CD14-positive monocyte (primary cell): ENCODE results near the gene SLIT2. TPM values are rescaled to one million over a fixed set of nuclear protein-coding genes. Genes with fewer than 3 reads are reported as not detected.

Source experiments
- DNase-seq, 3 donors: peaks; one replicate each; pipeline ENCODE4 v3.0.0-alpha.2; 2011 to 2022
- H2AFZ ChIP-seq: 2 replicates; pipeline ENCODE4 v1.6.0; 2012; ENCODE audit warnings: mild to moderate bottlenecking, low read depth, low read length, inconsistent platforms; ENCODE audit not compliant: insufficient read depth, poor library complexity, severe bottlenecking
- H3K27ac ChIP-seq, 2 donors: 1 replicate in 1 of 2; 2 replicates in 1 of 2; pipeline ENCODE4 v1.5.1; 2012 to 2013; ENCODE audit warnings: low read length in 2 of 2, control low read depth in 1 of 2, inconsistent platforms in 1 of 2, low read depth in 1 of 2, mild to moderate bottlenecking in 1 of 2
- H3K27me3 ChIP-seq, 2 donors: one replicate each; pipeline versions ENCODE4 v1.6.0 to v1.6.1; 2011 to 2013; ENCODE audit warnings: low read length in 2 of 2; ENCODE audit not compliant: control insufficient read depth in 2 of 2, insufficient read depth in 2 of 2
- H3K36me3 ChIP-seq, 2 donors: replicated peaks in 1 of 2; 1 replicate in 1 of 2; 2 replicates in 1 of 2; pipeline versions ENCODE4 v1.5.1 to v1.6.1; 2012 to 2013; ENCODE audit warnings: low read length in 2 of 2, control low read depth in 1 of 2, inconsistent platforms in 1 of 2, mild to moderate bottlenecking in 1 of 2; ENCODE audit not compliant: insufficient read depth in 2 of 2, control insufficient read depth in 1 of 2
- H3K4me1 ChIP-seq, 2 donors: 1 replicate in 1 of 2; 2 replicates in 1 of 2; pipeline versions ENCODE4 v1.5.1 to v1.6.1; 2012 to 2013; ENCODE audit warnings: low read length in 2 of 2, control low read depth in 1 of 2, inconsistent platforms in 1 of 2, mild to moderate bottlenecking in 1 of 2, moderate library complexity in 1 of 2; ENCODE audit not compliant: insufficient read depth in 2 of 2, control insufficient read depth in 1 of 2
- H3K4me2 ChIP-seq: replicated peaks from 2 replicates; pipeline ENCODE3; 2012; ENCODE audit warnings: low read length, moderate library complexity, mild to moderate bottlenecking; ENCODE audit not compliant: poor library complexity, severe bottlenecking; ENCODE audit errors: extremely low read depth
- H3K4me3 ChIP-seq, 3 experiments: fragments of 200-600 bp in 1 of 3; sonication (generic) in 1 of 3; replicated peaks in 1 of 3; 1 replicate in 2 of 3; 2 replicates in 1 of 3; pipeline ENCODE4 v1.5.1; 2011 to 2013; ENCODE audit warnings: low read length in 3 of 3, mild to moderate bottlenecking in 3 of 3, control low read depth in 2 of 3, low read depth in 2 of 3, inconsistent platforms in 1 of 3, moderate library complexity in 1 of 3
- H3K79me2 ChIP-seq: 2 replicates; pipeline ENCODE4 v1.6.0; 2012; ENCODE audit warnings: mild to moderate bottlenecking, control low read depth, inconsistent platforms, low read length, moderate library complexity; ENCODE audit not compliant: insufficient read depth
- H3K9ac ChIP-seq: 2 replicates; pipeline ENCODE4 v1.6.0; 2017; ENCODE audit warnings: low read length, mild to moderate bottlenecking; ENCODE audit not compliant: insufficient read depth, poor library complexity, severe bottlenecking
- H3K9me3 ChIP-seq, 2 donors: replicated peaks in 1 of 2; 1 replicate in 1 of 2; 2 replicates in 1 of 2; pipeline versions ENCODE4 v1.5.1 to v1.6.1; 2012 to 2013; ENCODE audit warnings: low read length in 2 of 2, control low read depth in 1 of 2; ENCODE audit not compliant: control insufficient read depth in 1 of 2, insufficient read depth in 1 of 2
- H4K20me1 ChIP-seq: 2 replicates; pipeline ENCODE4 v1.6.0; 2012; ENCODE audit warnings: mild to moderate bottlenecking, low read length, control low read depth, moderate library complexity; ENCODE audit not compliant: insufficient read depth
- H3K27ac Mint-ChIP-seq, 7 donors: one replicate each; pipeline ENCODE4 v1.8.0; 2020; ENCODE audit warnings: mild to moderate bottlenecking in 7 of 7, mixed read lengths in 7 of 7, moderate library complexity in 6 of 7, inconsistent platforms in 2 of 7
- H3K27me3 Mint-ChIP-seq, 3 donors: one replicate each; pipeline ENCODE4 v1.8.0; 2021 to 2022; ENCODE audit warnings: low read depth in 3 of 3, mild to moderate bottlenecking in 3 of 3, mixed read lengths in 3 of 3, moderate library complexity in 3 of 3, inconsistent platforms in 1 of 3
- H3K36me3 Mint-ChIP-seq, 2 donors: one replicate each; pipeline ENCODE4 v1.8.0; 2020; ENCODE audit warnings: mixed read lengths in 2 of 2, inconsistent platforms in 1 of 2, mild to moderate bottlenecking in 1 of 2
- H3K4me1 Mint-ChIP-seq: one replicate; pipeline ENCODE4 v1.8.0; 2020; ENCODE audit warnings: mild to moderate bottlenecking, mixed read lengths
- H3K4me3 Mint-ChIP-seq, 2 donors: one replicate each; pipeline ENCODE4 v1.8.0; 2020; ENCODE audit warnings: mild to moderate bottlenecking in 2 of 2, mixed read lengths in 2 of 2, moderate library complexity in 1 of 2
- H3K9me3 Mint-ChIP-seq, 7 donors: one replicate each; pipeline ENCODE4 v1.8.0; 2020 to 2022; ENCODE audit warnings: mixed read lengths in 7 of 7, mild to moderate bottlenecking in 6 of 7, moderate library complexity in 6 of 7, inconsistent platforms in 2 of 7
- WGBS: methylation state at CpG from one replicate; pipeline ENCODE4 v1.1.5; 2013; ENCODE audit warnings: missing lambda C conversion rate; ENCODE audit not compliant: insufficient coverage; 5-methylcytosine and 5-hydroxymethylcytosine counted together
- intact Hi-C, 2 donors: fragments of 100-400 bp; cut with micrococcal nuclease; formaldehyde crosslinking; loops; one replicate each; pipeline versions ENCODE4 v1.15.0 to v1.15.1; 2023
- polyA plus RNA-seq, 3 donors: library from polyadenylated mRNA; depleted of rRNA in 1 of 3; unstranded in 2 of 3; stranded (reverse) in 1 of 3; fragments of 300-500 nt in 2 of 3; fragments of >200 nt in 1 of 3; fragmentation: Illumina TruSeq in 2 of 3; gene quantifications; 1 replicate in 2 of 3; 2 replicates in 1 of 3; pipeline ENCODE4 v1.2.3, GENCODE V29; 2012 to 2021
- TF ChIP-seq, protein P1 (sequence below): fragments of 200-600 bp; IDR thresholded peaks from one replicate; pipeline ENCODE4 v1.8.0; 2022; ENCODE audit warnings: antibody characterized with exemption, mild to moderate bottlenecking

The SLIT2 gene
- polyA plus RNA-seq, 3 donors, result 0.08 TPM; not detected in 2

DNA sequence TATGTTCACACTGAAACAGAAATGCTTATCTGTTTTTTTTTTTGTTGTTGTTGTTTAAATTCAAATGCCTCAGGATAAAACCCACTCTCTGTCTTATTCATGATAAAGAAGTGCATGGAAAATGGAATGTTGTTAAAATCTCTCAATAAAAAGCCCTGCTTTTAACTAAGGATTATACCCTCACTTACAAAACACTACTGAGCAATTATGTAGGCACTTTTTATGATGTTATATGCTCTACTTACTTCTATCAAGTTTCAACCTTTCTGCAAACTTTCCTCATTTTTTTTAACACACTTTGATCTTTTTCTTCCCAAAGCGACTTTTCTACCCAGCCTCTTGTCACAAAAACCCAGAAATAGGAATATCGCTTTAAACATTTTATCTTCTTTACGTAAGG is 26.5 kb downstream of the SLIT2 start:
- TF ChIP-seq, protein P1, sequence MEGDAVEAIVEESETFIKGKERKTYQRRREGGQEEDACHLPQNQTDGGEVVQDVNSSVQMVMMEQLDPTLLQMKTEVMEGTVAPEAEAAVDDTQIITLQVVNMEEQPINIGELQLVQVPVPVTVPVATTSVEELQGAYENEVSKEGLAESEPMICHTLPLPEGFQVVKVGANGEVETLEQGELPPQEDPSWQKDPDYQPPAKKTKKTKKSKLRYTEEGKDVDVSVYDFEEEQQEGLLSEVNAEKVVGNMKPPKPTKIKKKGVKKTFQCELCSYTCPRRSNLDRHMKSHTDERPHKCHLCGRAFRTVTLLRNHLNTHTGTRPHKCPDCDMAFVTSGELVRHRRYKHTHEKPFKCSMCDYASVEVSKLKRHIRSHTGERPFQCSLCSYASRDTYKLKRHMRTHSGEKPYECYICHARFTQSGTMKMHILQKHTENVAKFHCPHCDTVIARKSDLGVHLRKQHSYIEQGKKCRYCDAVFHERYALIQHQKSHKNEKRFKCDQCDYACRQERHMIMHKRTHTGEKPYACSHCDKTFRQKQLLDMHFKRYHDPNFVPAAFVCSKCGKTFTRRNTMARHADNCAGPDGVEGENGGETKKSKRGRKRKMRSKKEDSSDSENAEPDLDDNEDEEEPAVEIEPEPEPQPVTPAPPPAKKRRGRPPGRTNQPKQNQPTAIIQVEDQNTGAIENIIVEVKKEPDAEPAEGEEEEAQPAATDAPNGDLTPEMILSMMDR, result no peak

DNA sequence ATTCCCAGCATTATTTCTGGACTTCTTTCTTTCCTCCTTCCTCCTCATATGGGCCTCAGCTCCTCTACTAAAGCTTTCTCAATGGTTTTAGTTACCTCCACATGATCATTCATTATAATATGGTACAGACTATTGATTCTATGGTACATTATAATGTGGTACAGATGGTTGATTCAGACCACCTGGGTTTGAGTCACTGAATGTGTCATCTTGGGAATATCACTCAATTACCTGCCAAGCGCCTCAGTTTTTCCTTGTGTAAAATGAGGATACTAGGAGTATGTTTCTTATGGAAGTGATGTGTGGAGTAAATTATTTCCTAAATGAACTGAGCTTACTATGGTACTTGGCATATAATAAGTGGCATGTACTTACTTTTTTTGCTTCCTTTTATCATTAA is 27.7 kb downstream of the SLIT2 start:
- Histone ChIP-seq H4K20me1 (no peaks in the 10 kb centered on the region), H3K27me3 (no peaks in the 10 kb centered on the region), H2AFZ (no peak overlapping the region)

More for the DNA sequence above, 26.5 kb downstream of the SLIT2 start:
- no peak overlapping the region for H3K27ac ChIP-seq
- no peaks in the 10 kb centered on the region for H3K79me2 ChIP-seq
- H4K20me1 ChIP-seq, result no peaks in the 10 kb centered on the region
- no peak overlapping the region for H3K27ac Mint-ChIP-seq
- peaks cover 0 to 2% (median 0%) of the 10 kb centered on the region in 3 donors for H3K27me3 Mint-ChIP-seq
- H3K9me3 ChIP-seq, result no peaks in the 10 kb centered on the region
- no peak overlapping the region for H3K4me3 ChIP-seq
- H3K9me3 Mint-ChIP-seq, result no peaks in the 10 kb centered on the region
- H3K36me3 Mint-ChIP-seq, result no peaks in the 10 kb centered on the region
- no peaks in the 10 kb centered on the region for H3K4me1 Mint-ChIP-seq
- no peak for DNase-seq
- H3K4me2 ChIP-seq, result no peak overlapping the region
- intact Hi-C loops, result no loop called here
- WGBS, result 100% methylated on average over 1 of the region's 3 CpGs
- no peak overlapping the region for H3K4me3 Mint-ChIP-seq
- H3K27me3 ChIP-seq, result no peaks in the 10 kb centered on the region
- H3K36me3 ChIP-seq, result no peaks in the 10 kb centered on the region
- no peak overlapping the region for H3K9ac ChIP-seq
- H3K4me1 ChIP-seq, result no peaks in the 10 kb centered on the region
- no peak overlapping the region for H2AFZ ChIP-seq

More for the DNA sequence above, 27.7 kb downstream of the SLIT2 start:
- no peak overlapping the region for H3K4me2 ChIP-seq
- H3K9me3 Mint-ChIP-seq, result no peaks in the 10 kb centered on the region
- no peak overlapping the region for H3K27ac ChIP-seq
- H3K4me1 Mint-ChIP-seq, result no peaks in the 10 kb centered on the region
- no peaks in the 10 kb centered on the region for H3K9me3 ChIP-seq
- no peak overlapping the region for H3K9ac ChIP-seq
- no peaks in the 10 kb centered on the region for H3K36me3 ChIP-seq
- H3K36me3 Mint-ChIP-seq, result no peaks in the 10 kb centered on the region
- H3K27me3 Mint-ChIP-seq, result peaks cover 0 to 2% (median 0%) of the 10 kb centered on the region in 3 donors
- H3K4me3 Mint-ChIP-seq, result no peak overlapping the region
- TF ChIP-seq, protein P1, result no peak
- intact Hi-C loops, result no loop called here
- no peak for DNase-seq
- H3K79me2 ChIP-seq, result no peaks in the 10 kb centered on the region
- 100% methylated on average over 1 of the region's 1 CpG for WGBS
- no peaks in the 10 kb centered on the region for H3K4me1 ChIP-seq
- no peak overlapping the region for H3K4me3 ChIP-seq
- H3K27ac Mint-ChIP-seq, result no peak overlapping the region
